ENCODE data around the gene ANKRD22. TPM values are rescaled to one million over a fixed set of nuclear protein-coding genes. Genes with fewer than 3 reads are reported as not detected.

ANKRD22 gene
- total RNA-seq, 4 donors from 2014 or later: 0.63 TPM; not detected in 3

GRCh38 chr10:88787463-88787862 lies 64.2 kb downstream of the ANKRD22 start:
- DNase-seq (ENCODE audit: low spot score) (no peak), ATAC-seq (ENCODE audit: low FRiP score) (no peak)
- TF ChIP-seq CTCF (IDR thresholded peaks at IDR 0.05): no peak

GRCh38 chr10:88786032-88786770 lies 65.4 kb downstream of the ANKRD22 start:
- no peak for TF ChIP-seq CTCF (IDR thresholded peaks at IDR 0.05)
- ATAC-seq (ENCODE audit: low FRiP score) (no peak), DNase-seq (ENCODE audit: low spot score) (no peak)

- no peak for TF ChIP-seq CTCF (IDR thresholded peaks at IDR 0.05)
- ATAC-seq (ENCODE audit: low FRiP score) (no peak), DNase-seq (ENCODE audit: low spot score) (no peak)
These were observed 67.9 kb downstream of the ANKRD22 start for GRCh38 chr10:88783724-88784123.

GRCh38 chr10:88782222-88782621 lies 69.4 kb downstream of the ANKRD22 start:
- DNase-seq (ENCODE audit: low spot score) (no peak), ATAC-seq (ENCODE audit: low FRiP score) (no peak)
- TF ChIP-seq CTCF (IDR thresholded peaks at IDR 0.05): no peak

GRCh38 chr10:88781206-88781605 lies 70.4 kb downstream of the ANKRD22 start:
- DNase-seq (ENCODE audit: low spot score): no peak
- no peak for TF ChIP-seq CTCF (IDR thresholded peaks at IDR 0.05)
- ATAC-seq (ENCODE audit: low FRiP score): no peak

Other genes starting within 250 kb of the ANKRD22 start
- gene LIPF, start 187.4 kb downstream of the ANKRD22 start, total RNA-seq: not detected
- gene LIPK, start 145.6 kb downstream of the ANKRD22 start, total RNA-seq: not detected
- gene LIPN, start 91.8 kb downstream of the ANKRD22 start, total RNA-seq: 1 to 10 TPM in 1 of 4 donors, under 1 TPM in 1, not detected in 2; 0.56 to 1.4 TPM
- not detected for gene LIPM, start 49.1 kb downstream of the ANKRD22 start, total RNA-seq
- 10 to 100 TPM; 14.4 to 25.1 (median 16.2) TPM for gene STAMBPL1, start 28.4 kb upstream of the ANKRD22 start, total RNA-seq
- 100 to 1,000 TPM; 144 to 840 (median 162) TPM for gene ACTA2, start 100.9 kb upstream of the ANKRD22 start, total RNA-seq
- 10 to 100 TPM; 23.3 to 92.5 (median 46.7) TPM for gene FAS, start 139.0 kb upstream of the ANKRD22 start, total RNA-seq